Smooth muscle cell (in vitro differentiated cells): ENCODE data around the gene RNF13. TPM values are rescaled to one million over a fixed set of nuclear protein-coding genes. Genes with fewer than 3 reads are reported as not detected.

Experiments used
- DNase-seq: peaks from one replicate; lab custom pipeline; 2025; ENCODE audit not compliant: unreplicated experiment; lab: John Stamatoyannopoulos, UW
- H2AFZ ChIP-seq: fragments of 200-600 bp; sonication (generic); 2 replicates; pipeline ENCODE4 v1.6.0; 2016; ENCODE audit warnings: antibody characterized with exemption, low read depth, mild to moderate bottlenecking
- H3F3A ChIP-seq: fragments of 200-600 bp; sonication (generic); 2 replicates; pipeline ENCODE4 v1.6.0; 2017; ENCODE audit warnings: antibody characterized with exemption, low read depth
- H3K27ac ChIP-seq: fragments of 200-600 bp; sonication (generic); 2 replicates; pipeline ENCODE4 v1.5.1; 2016; ENCODE audit warnings: low read depth, mild to moderate bottlenecking
- H3K27me3 ChIP-seq: fragments of 200-600 bp; sonication (generic); 2 replicates; pipeline ENCODE4 v1.6.1; 2016; ENCODE audit warnings: low read depth, mild to moderate bottlenecking
- H3K36me3 ChIP-seq: fragments of 200-600 bp; sonication (generic); 2 replicates; pipeline ENCODE4 v1.5.1; 2016; ENCODE audit warnings: low read depth
- H3K4me1 ChIP-seq: fragments of 200-600 bp; sonication (generic); 2 replicates; pipeline ENCODE4 v1.5.1; 2016; ENCODE audit warnings: low read depth
- H3K4me2 ChIP-seq: fragments of 200-600 bp; sonication (generic); 2 replicates; pipeline ENCODE4 v1.6.0; 2016; ENCODE audit warnings: mild to moderate bottlenecking
- H3K4me3 ChIP-seq: fragments of 200-600 bp; sonication (generic); 2 replicates; pipeline ENCODE4 v1.5.1; 2016; ENCODE audit warnings: mild to moderate bottlenecking
- H3K79me2 ChIP-seq: fragments of 200-600 bp; sonication (generic); 2 replicates; pipeline ENCODE4 v1.6.0; 2016; ENCODE audit warnings: low read depth, mild to moderate bottlenecking
- H3K9ac ChIP-seq: fragments of 200-600 bp; sonication (generic); 2 replicates; pipeline ENCODE4 v1.6.0; 2016; ENCODE audit warnings: low read depth
- H3K9me3 ChIP-seq: fragments of 200-600 bp; sonication (generic); replicated peaks from 2 replicates; pipeline ENCODE4 v1.5.1; 2016; ENCODE audit warnings: low read depth
- H4K20me1 ChIP-seq: fragments of 200-600 bp; sonication (generic); 2 replicates; pipeline ENCODE4 v1.6.0; 2016; ENCODE audit warnings: low read depth
- CTCF ChIP-seq: fragments of 200-600 bp; sonication (generic); IDR thresholded peaks from 2 replicates; pipeline ENCODE4 v1.5.1; 2017; ENCODE audit warnings: borderline replicate concordance, mild to moderate bottlenecking, antibody characterized with exemption; ENCODE audit not compliant: insufficient read depth, poor library complexity, severe bottlenecking
- WGBS: methylation state at CpG from one replicate; pipeline ENCODE4 v1.1.7; 2016; ENCODE audit warnings: low lambda C conversion rate; 5-methylcytosine and 5-hydroxymethylcytosine counted together
- polyA plus RNA-seq: library from polyadenylated mRNA; unstranded; fragments of >200 nt; fragmentation: Nextera tagmentation; extraction: Ambion mirVana; gene quantifications from 2 replicates; pipeline ENCODE4 v1.2.1, GENCODE V29; 2016
- total RNA-seq: library from RNA; depleted of rRNA; stranded (reverse); fragments of >200 nt; gene quantifications from 2 replicates; pipeline ENCODE4 v1.2.3, GENCODE V29; 2014

The RNF13 gene
- total and polyA plus RNA-seq, 2 experiments from 2014 or later, result 46.1 to 81.9 TPM

DNA sequence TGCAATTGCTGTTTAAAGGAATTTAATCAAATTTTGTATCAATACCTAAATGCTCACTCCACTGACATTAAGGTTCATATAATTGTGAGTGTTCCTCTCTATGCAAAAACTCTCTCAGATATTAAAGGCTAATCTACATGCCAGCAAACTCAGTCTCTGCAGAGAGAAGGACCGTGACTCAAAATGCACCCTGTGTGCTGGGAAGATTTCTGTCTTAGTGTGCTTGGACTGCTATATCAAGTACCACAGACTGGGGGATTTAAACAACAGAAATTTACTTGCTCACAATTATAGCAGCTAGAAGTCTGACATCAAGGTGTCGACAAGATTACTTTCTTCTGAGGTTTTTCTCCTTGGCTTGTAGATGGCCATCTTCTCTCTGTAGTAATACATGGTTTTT, 176.3 kb downstream of the RNF13 start:
- H3K36me3 ChIP-seq, result no peaks in the 10 kb centered on the region
- no peak overlapping the region for H3K27ac ChIP-seq
- 88% methylated on average over 2 of the region's 2 CpGs for WGBS
- no peaks in the 10 kb centered on the region for H3K9me3 ChIP-seq
- TF ChIP-seq CTCF, result no peak
- H3F3A ChIP-seq, result no peaks in the 10 kb centered on the region
- no peaks in the 10 kb centered on the region for H4K20me1 ChIP-seq
- no peak overlapping the region for H3K9ac ChIP-seq
- H3K79me2 ChIP-seq, result no peaks in the 10 kb centered on the region
- H3K27me3 ChIP-seq, result no peaks in the 10 kb centered on the region
- DNase-seq, result no peak
- H3K4me1 ChIP-seq, result no peaks in the 10 kb centered on the region
- no peak overlapping the region for H3K4me3 ChIP-seq
- H3K4me2 ChIP-seq, result no peak overlapping the region
- H2AFZ ChIP-seq, result no peak overlapping the region

- H2AFZ ChIP-seq, result no peak overlapping the region
- no peaks in the 10 kb centered on the region for H3K4me1 ChIP-seq
- H3K4me3 ChIP-seq, result no peak overlapping the region
- no peaks in the 10 kb centered on the region for H3K9me3 ChIP-seq
- H3K4me2 ChIP-seq, result no peak overlapping the region
- no peak for DNase-seq
- no peaks in the 10 kb centered on the region for H3K36me3 ChIP-seq
- no peak for TF ChIP-seq CTCF
- H3K79me2 ChIP-seq, result no peaks in the 10 kb centered on the region
- no peak overlapping the region for H3K9ac ChIP-seq
- no peak overlapping the region for H3K27ac ChIP-seq
- no peaks in the 10 kb centered on the region for H3K27me3 ChIP-seq
- H4K20me1 ChIP-seq, result no peaks in the 10 kb centered on the region
- 100% methylated on average over 1 of the region's 1 CpG for WGBS
- H3F3A ChIP-seq, result no peaks in the 10 kb centered on the region
Observed at GRCh38 chr3:149990423-149990948, 177.5 kb downstream of the RNF13 start.

- WGBS, result 100% methylated on average over 4 of the region's 4 CpGs
- DNase-seq, result no peak
Observed at GRCh38 chr3:149992416-149993058, 179.5 kb downstream of the RNF13 start.

More at GRCh38 chr3:149992416-149993058, 179.5 kb downstream of the RNF13 start:
- no peak overlapping the region for H3K27ac ChIP-seq
- no peaks in the 10 kb centered on the region for H4K20me1 ChIP-seq
- no peak overlapping the region for H3K4me2 ChIP-seq
- H3K9me3 ChIP-seq, result no peaks in the 10 kb centered on the region
- no peaks in the 10 kb centered on the region for H3K36me3 ChIP-seq
- H2AFZ ChIP-seq, result no peak overlapping the region
- H3K79me2 ChIP-seq, result no peaks in the 10 kb centered on the region
- no peak for TF ChIP-seq CTCF
- H3K4me3 ChIP-seq, result no peak overlapping the region
- H3K4me1 ChIP-seq, result no peaks in the 10 kb centered on the region
- H3F3A ChIP-seq, result no peaks in the 10 kb centered on the region
- no peak overlapping the region for H3K9ac ChIP-seq
- H3K27me3 ChIP-seq, result no peaks in the 10 kb centered on the region
